IMR-90 (cell line): Measurements from ENCODE around the gene ADAM15. TPM values are rescaled to one million over a fixed set of nuclear protein-coding genes. Genes with fewer than 3 reads are reported as not detected.
A peak's percentile ranks its signal among the peaks of the same experiment; 100 is the strongest.

Experiments
- ATAC-seq: fragments of 200-7000 bp; cut with Tn5 transposase; 2 replicates; pipeline ENCODE4 v1.9.1; 2020; ENCODE audit warnings: low read depth, mild to moderate bottlenecking, moderate library complexity
- BruUV-seq: library from RNA; stranded (reverse); fragments of 400-500 nt; replicated peaks from 2 replicates; lab custom pipeline; 2021; lab: Mats Ljungman, UMichigan
- CTCF ChIA-PET: fragments of 300-600 bp; formaldehyde crosslinking; extraction: SDS; loops from one replicate; lab custom pipeline; 2021; ENCODE audit warnings: antibody characterized with exemption; lab: Yijun Ruan, JAX
- POLR2A ChIA-PET: fragments of 300-600 bp; sonication (Branson Sonifier 250); formaldehyde crosslinking; loops from one replicate; lab custom pipeline; 2022; ENCODE audit warnings: antibody characterized with exemption; ENCODE audit not compliant: unreplicated experiment; lab: Charles Lee
- DNase-seq: peaks from one replicate; pipeline ENCODE4 v3.0.0; 2013
- H2AFZ ChIP-seq: replicated peaks from 2 replicates; pipeline ENCODE3; 2013; ENCODE audit warnings: low read length, mild to moderate bottlenecking; ENCODE audit not compliant: poor library complexity
- H2AK5ac ChIP-seq: 2 replicates; pipeline ENCODE4 v1.6.1; 2013; ENCODE audit warnings: low read depth, low read length, inconsistent platforms
- H2AK9ac ChIP-seq: replicated peaks from 2 replicates; pipeline ENCODE3; 2013; ENCODE audit warnings: mild to moderate bottlenecking, low read depth, low read length, moderate library complexity; ENCODE audit not compliant: poor library complexity
- H2BK120ac ChIP-seq: 2 replicates; pipeline ENCODE4 v1.6.1; 2013; ENCODE audit warnings: low read depth, low read length, inconsistent platforms
- H2BK15ac ChIP-seq: 3 replicates; pipeline ENCODE4 v1.6.1; 2013; ENCODE audit warnings: low read depth, low read length, inconsistent platforms
- H2BK20ac ChIP-seq: 2 replicates; pipeline ENCODE4 v1.6.1; 2013; ENCODE audit warnings: low read depth, mild to moderate bottlenecking, inconsistent platforms, low read length, moderate library complexity
- H2BK5ac ChIP-seq: 2 replicates; pipeline ENCODE4 v1.6.1; 2013; ENCODE audit warnings: mild to moderate bottlenecking, low read depth, low read length, inconsistent platforms; ENCODE audit not compliant: poor library complexity, severe bottlenecking
- H3K14ac ChIP-seq: replicated peaks from 2 replicates; pipeline ENCODE4 v1.6.1; 2013; ENCODE audit warnings: low read depth, low read length, inconsistent platforms
- H3K18ac ChIP-seq: 2 replicates; pipeline ENCODE4 v1.6.1; 2013; ENCODE audit warnings: low read depth, low read length, control low read depth
- H3K23ac ChIP-seq: 2 replicates; pipeline ENCODE4 v1.6.1; 2013; ENCODE audit warnings: low read depth, low read length, inconsistent platforms
- H3K27ac ChIP-seq: 2 replicates; pipeline ENCODE4 v1.5.1; 2013; ENCODE audit warnings: mild to moderate bottlenecking, control low read depth, low read length; ENCODE audit not compliant: insufficient read depth
- H3K27me3 ChIP-seq: 2 replicates; pipeline ENCODE4 v1.6.1; 2013; ENCODE audit warnings: low read length; ENCODE audit not compliant: control insufficient read depth, insufficient read depth
- H3K36me3 ChIP-seq: 2 replicates; pipeline ENCODE4 v1.6.1; 2013; ENCODE audit warnings: low read length, mixed read lengths; ENCODE audit not compliant: control insufficient read depth, insufficient read depth
- H3K4ac ChIP-seq: 2 replicates; pipeline ENCODE4 v1.6.1; 2013; ENCODE audit warnings: low read depth, low read length, inconsistent platforms
- H3K4me1 ChIP-seq: 2 replicates; pipeline ENCODE4 v1.6.1; 2013; ENCODE audit warnings: low read length, mixed read lengths; ENCODE audit not compliant: control insufficient read depth, insufficient read depth
- H3K4me2 ChIP-seq: 2 replicates; pipeline ENCODE4 v1.6.1; 2013; ENCODE audit warnings: low read depth, mild to moderate bottlenecking, control low read depth, low read length, moderate library complexity
- H3K4me3 ChIP-seq: 2 replicates; pipeline ENCODE4 v1.5.1; 2013; ENCODE audit warnings: low read depth, mild to moderate bottlenecking, control low read depth, low read length, moderate library complexity; ENCODE audit not compliant: insufficient read depth
- H3K56ac ChIP-seq: 2 replicates; pipeline ENCODE4 v1.6.1; 2013; ENCODE audit warnings: low read length, inconsistent platforms; ENCODE audit not compliant: insufficient read depth; ENCODE audit errors: extremely low read depth
- H3K79me1 ChIP-seq, 2 experiments: 2 replicates each; pipeline ENCODE4 v1.6.1; 2013; ENCODE audit warnings: low read length in 2 of 2, inconsistent platforms in 1 of 2, low read depth in 1 of 2
- H3K9ac ChIP-seq: 2 replicates; pipeline ENCODE4 v1.6.1; 2013; ENCODE audit warnings: low read depth, low read length, control low read depth
- H3K9me1 ChIP-seq: 2 replicates; pipeline ENCODE4 v1.6.1; 2013; ENCODE audit warnings: low read length, inconsistent platforms; ENCODE audit not compliant: insufficient read depth
- H3K9me3 ChIP-seq: 2 replicates; pipeline ENCODE4 v1.6.1; 2013; ENCODE audit warnings: low read length; ENCODE audit not compliant: control insufficient read depth, insufficient read depth
- H4K20me1 ChIP-seq: 2 replicates; pipeline ENCODE4 v1.6.1; 2013; ENCODE audit warnings: low read length, inconsistent platforms; ENCODE audit not compliant: insufficient read depth
- H4K5ac ChIP-seq: 2 replicates; pipeline ENCODE4 v1.6.1; 2013; ENCODE audit warnings: mild to moderate bottlenecking, low read depth, low read length, control low read depth
- H4K8ac ChIP-seq, 2 experiments: 2 replicates each; pipeline ENCODE4 v1.6.1; 2013; ENCODE audit warnings: low read depth in 2 of 2, low read length in 2 of 2, control low read depth in 1 of 2, inconsistent platforms in 1 of 2
- H4K91ac ChIP-seq: 2 replicates; pipeline ENCODE4 v1.6.1; 2013; ENCODE audit warnings: low read depth, low read length, inconsistent platforms; ENCODE audit not compliant: insufficient read depth
- BHLHE40 ChIP-seq: fragments of 150-350 bp; IDR thresholded peaks from 2 replicates; pipeline ENCODE4 v1.6.1; 2016; ENCODE audit warnings: mild to moderate bottlenecking, low read depth, low read length
- MAFK ChIP-seq: IDR thresholded peaks from 2 replicates; pipeline ENCODE4 v1.6.1; 2012; ENCODE audit warnings: low read depth, low read length, improper control_type of control experiment
- NFE2L2 ChIP-seq: fragments of 150-350 bp; IDR thresholded peaks from 2 replicates; pipeline ENCODE4 v1.6.1; 2016; ENCODE audit warnings: low read depth, mild to moderate bottlenecking, low read length
- POLR2A ChIP-seq: IDR thresholded peaks from 2 replicates; pipeline ENCODE4 v1.6.1; 2012; ENCODE audit warnings: mild to moderate bottlenecking, low read depth, low read length
- RAD21 ChIP-seq: IDR thresholded peaks from 2 replicates; pipeline ENCODE4 v1.6.1; 2012; ENCODE audit warnings: low read length, improper control_type of control experiment
- SMC3 ChIP-seq: fragments of 150-350 bp; IDR thresholded peaks from 2 replicates; pipeline ENCODE4 v1.6.1; 2016; ENCODE audit warnings: low read depth, mild to moderate bottlenecking, antibody characterized with exemption, low read length, moderate library complexity
- WGBS, 2 experiments: methylation state at CpG; one replicate each; pipeline versions ENCODE4 v1.1.5 to v1.1.7; 2013; ENCODE audit warnings: missing lambda C conversion rate in 2 of 2; ENCODE audit not compliant: insufficient read length in 1 of 2; ENCODE audit errors: extremely low coverage in 2 of 2; 5-methylcytosine and 5-hydroxymethylcytosine counted together
- dilution Hi-C: fragments of 300-500 bp; cut with HindIII; formaldehyde crosslinking; loops from one replicate; pipeline ENCODE4 v1.14.3; 2018; ENCODE audit warnings: low sequenced_read_pairs; ENCODE audit not compliant: unreplicated experiment
- in situ Hi-C: fragments of 300-500 bp; cut with MboI; formaldehyde crosslinking; loops from 3 replicates; pipeline ENCODE4 v1.14.3; 2019; ENCODE audit warnings: low sequenced_read_pairs, inconsistent platforms, mixed read lengths
- intact Hi-C: fragments of 100-400 bp; cut with micrococcal nuclease; formaldehyde crosslinking; loops from 2 replicates; pipeline ENCODE4 v1.10.0; 2022
- polyA plus RNA-seq, 3 experiments: library from polyadenylated mRNA; depleted of rRNA; stranded (reverse); fragments of >200 nt; gene quantifications; 2 replicates each; pipeline ENCODE4 v1.2.3, GENCODE V29; 2012; ENCODE audit warnings: low replicate concordance in 1 of 3
- total RNA-seq: library from RNA; depleted of rRNA; stranded (reverse); fragments of >200 nt; gene quantifications from 2 replicates; pipeline ENCODE4 v1.2.3, GENCODE V29; 2012
- TF ChIP-seq, protein P1 (sequence below): fragments of 150-350 bp; IDR thresholded peaks from 2 replicates; pipeline ENCODE4 v1.6.1; 2016; ENCODE audit warnings: low read depth, mild to moderate bottlenecking, low read length, moderate library complexity, borderline replicate concordance
- TF ChIP-seq, protein P2 (sequence below): conservative IDR thresholded peaks from 2 replicates; pipeline ENCODE4 v1.5.1; 2012; ENCODE audit warnings: mild to moderate bottlenecking, low read depth, low read length, improper control_type of control experiment
- TF ChIP-seq, protein P3 (sequence below): fragments of 150-350 bp; IDR thresholded peaks from 2 replicates; pipeline ENCODE4 v1.6.1; 2017; ENCODE audit warnings: mild to moderate bottlenecking, antibody characterized with exemption, low read length, low read depth

Gene ADAM15
- total and polyA plus RNA-seq, 2 of the 4 experiments (the other 2 are of a cell fraction): 25.6 to 52.4 TPM

DNA sequence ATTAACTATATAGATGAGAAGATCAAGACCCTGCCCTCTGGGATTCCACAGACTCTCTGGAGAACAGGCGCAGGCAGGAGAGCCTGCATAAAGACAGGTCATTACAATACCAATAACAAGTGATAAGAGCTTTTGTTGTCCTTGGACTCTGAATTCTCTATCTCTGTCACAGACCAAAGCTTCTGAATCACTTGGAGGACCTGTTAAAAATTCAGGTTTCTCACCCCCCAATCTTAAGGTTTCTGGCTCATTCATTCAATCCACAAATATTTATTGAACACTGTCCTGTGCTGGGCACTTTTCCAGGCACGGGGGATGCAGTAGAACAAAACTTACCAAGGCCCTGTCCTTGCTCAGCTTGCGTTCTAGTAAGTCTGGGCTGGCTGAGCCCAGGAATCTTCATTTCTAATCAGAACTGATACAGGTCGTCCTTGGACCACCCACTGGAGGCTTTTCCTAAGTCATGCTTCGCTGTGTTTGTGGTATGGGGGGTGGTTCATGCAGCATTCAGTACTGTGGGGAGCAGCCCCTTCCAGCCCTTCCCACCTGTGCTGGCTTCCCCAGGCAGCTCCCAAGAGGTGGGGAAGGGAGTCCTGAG, 13.8 kb downstream of the ADAM15 start:
- CTCF ChIA-PET: interaction anchor here (2.1 to 2.3 kb wide), 2 partner anchors 20 to 26 kb away, joined by 7 to 9 read pairs; no protein-coding TSS in a partner anchor
- H3K4me3 ChIP-seq: no peak overlapping the region

More for the DNA sequence above, 13.8 kb downstream of the ADAM15 start:
- Histone ChIP-seq H3K27ac (no peak overlapping the region), H3K14ac (no peak overlapping the region), H2BK15ac (no peak overlapping the region), H2BK120ac (no peak overlapping the region), H2AFZ (no peak overlapping the region), H3K23ac (no peak overlapping the region), H3K9me1 (peaks cover 3% of the 10 kb centered on the region; the same call in 1 of the 2 replicates), H4K8ac (no peak overlapping the region), H4K5ac (no peak overlapping the region), H2BK20ac (no peak overlapping the region), H3K36me3 (peaks cover 21% of the 10 kb centered on the region; the same call in 1 of the 2 replicates), H3K9me3 (no peaks in the 10 kb centered on the region), H2AK9ac (no peak overlapping the region), H3K27me3 (no peaks in the 10 kb centered on the region), H3K56ac (no peak overlapping the region), H3K4me1 (peaks cover 4% of the 10 kb centered on the region; the same call in 1 of the 2 replicates), H3K4ac (no peak overlapping the region), H3K18ac (no peak overlapping the region), H3K79me1 (peaks cover 10 to 17% of the 10 kb centered on the region in 2 experiments), H2BK5ac (no peak overlapping the region), H2AK5ac (no peak overlapping the region), H3K9ac (no peak overlapping the region), H3K4me2 (peak overlapping the region; percentile 57; the same call in 1 of the 2 replicates), H4K20me1 (peaks cover 17% of the 10 kb centered on the region), H4K91ac (no peak overlapping the region)
- POLR2A ChIA-PET: no interaction called here
- intact Hi-C loops: loop anchor here (5.0 kb wide), 1 partner anchor 108 kb away; the partner anchor contains the start of gene PBXIP1
- in situ Hi-C loops: no loop called here
- DNase-seq (no peak), ATAC-seq (no peak)
- no TSS peak for BruUV-seq
- WGBS, 2 experiments: 14% methylated on average over 1 of the region's 5 CpGs; no CpG with 5 or more reads in 1 of the 2 experiments
- TF ChIP-seq, protein P1, sequence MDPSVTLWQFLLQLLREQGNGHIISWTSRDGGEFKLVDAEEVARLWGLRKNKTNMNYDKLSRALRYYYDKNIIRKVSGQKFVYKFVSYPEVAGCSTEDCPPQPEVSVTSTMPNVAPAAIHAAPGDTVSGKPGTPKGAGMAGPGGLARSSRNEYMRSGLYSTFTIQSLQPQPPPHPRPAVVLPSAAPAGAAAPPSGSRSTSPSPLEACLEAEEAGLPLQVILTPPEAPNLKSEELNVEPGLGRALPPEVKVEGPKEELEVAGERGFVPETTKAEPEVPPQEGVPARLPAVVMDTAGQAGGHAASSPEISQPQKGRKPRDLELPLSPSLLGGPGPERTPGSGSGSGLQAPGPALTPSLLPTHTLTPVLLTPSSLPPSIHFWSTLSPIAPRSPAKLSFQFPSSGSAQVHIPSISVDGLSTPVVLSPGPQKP: no peak
- TF ChIP-seq, protein P2, sequence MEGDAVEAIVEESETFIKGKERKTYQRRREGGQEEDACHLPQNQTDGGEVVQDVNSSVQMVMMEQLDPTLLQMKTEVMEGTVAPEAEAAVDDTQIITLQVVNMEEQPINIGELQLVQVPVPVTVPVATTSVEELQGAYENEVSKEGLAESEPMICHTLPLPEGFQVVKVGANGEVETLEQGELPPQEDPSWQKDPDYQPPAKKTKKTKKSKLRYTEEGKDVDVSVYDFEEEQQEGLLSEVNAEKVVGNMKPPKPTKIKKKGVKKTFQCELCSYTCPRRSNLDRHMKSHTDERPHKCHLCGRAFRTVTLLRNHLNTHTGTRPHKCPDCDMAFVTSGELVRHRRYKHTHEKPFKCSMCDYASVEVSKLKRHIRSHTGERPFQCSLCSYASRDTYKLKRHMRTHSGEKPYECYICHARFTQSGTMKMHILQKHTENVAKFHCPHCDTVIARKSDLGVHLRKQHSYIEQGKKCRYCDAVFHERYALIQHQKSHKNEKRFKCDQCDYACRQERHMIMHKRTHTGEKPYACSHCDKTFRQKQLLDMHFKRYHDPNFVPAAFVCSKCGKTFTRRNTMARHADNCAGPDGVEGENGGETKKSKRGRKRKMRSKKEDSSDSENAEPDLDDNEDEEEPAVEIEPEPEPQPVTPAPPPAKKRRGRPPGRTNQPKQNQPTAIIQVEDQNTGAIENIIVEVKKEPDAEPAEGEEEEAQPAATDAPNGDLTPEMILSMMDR: no peak
- TF ChIP-seq SMC3 (no peak), BHLHE40 (no peak), POLR2A (no peak), NFE2L2 (no peak), MAFK (no peak), RAD21 (no peak)
- TF ChIP-seq, protein P3, sequence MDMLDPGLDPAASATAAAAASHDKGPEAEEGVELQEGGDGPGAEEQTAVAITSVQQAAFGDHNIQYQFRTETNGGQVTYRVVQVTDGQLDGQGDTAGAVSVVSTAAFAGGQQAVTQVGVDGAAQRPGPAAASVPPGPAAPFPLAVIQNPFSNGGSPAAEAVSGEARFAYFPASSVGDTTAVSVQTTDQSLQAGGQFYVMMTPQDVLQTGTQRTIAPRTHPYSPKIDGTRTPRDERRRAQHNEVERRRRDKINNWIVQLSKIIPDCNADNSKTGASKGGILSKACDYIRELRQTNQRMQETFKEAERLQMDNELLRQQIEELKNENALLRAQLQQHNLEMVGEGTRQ: no peak
- dilution Hi-C loops: no loop called here
